Hematopoietic multipotent progenitor cell (in vitro differentiated cells): ENCODE results near the gene DPPA5. TPM values are rescaled to one million over a fixed set of nuclear protein-coding genes. Genes with fewer than 3 reads are reported as not detected.
"Not testable (repeated sequence)": the region's sequence is repeated elsewhere in the genome, so short reads cannot be mapped to it uniquely, and the experiment has no call there.

Experiments
- DNase-seq, 3 donors: peaks; one replicate each; pipeline ENCODE4 v3.0.0-alpha.2; 2011 to 2015; ENCODE audit warnings: low read depth in 2 of 3, low spot score in 2 of 3
- total RNA-seq: library from RNA; depleted of rRNA; stranded (reverse); fragments of >200 nt; gene quantifications from one replicate; pipeline ENCODE4 v1.2.3, GENCODE V29; 2012

Gene DPPA5, protein sequence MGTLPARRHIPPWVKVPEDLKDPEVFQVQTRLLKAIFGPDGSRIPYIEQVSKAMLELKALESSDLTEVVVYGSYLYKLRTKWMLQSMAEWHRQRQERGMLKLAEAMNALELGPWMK
- not detected for total RNA-seq

DNA sequence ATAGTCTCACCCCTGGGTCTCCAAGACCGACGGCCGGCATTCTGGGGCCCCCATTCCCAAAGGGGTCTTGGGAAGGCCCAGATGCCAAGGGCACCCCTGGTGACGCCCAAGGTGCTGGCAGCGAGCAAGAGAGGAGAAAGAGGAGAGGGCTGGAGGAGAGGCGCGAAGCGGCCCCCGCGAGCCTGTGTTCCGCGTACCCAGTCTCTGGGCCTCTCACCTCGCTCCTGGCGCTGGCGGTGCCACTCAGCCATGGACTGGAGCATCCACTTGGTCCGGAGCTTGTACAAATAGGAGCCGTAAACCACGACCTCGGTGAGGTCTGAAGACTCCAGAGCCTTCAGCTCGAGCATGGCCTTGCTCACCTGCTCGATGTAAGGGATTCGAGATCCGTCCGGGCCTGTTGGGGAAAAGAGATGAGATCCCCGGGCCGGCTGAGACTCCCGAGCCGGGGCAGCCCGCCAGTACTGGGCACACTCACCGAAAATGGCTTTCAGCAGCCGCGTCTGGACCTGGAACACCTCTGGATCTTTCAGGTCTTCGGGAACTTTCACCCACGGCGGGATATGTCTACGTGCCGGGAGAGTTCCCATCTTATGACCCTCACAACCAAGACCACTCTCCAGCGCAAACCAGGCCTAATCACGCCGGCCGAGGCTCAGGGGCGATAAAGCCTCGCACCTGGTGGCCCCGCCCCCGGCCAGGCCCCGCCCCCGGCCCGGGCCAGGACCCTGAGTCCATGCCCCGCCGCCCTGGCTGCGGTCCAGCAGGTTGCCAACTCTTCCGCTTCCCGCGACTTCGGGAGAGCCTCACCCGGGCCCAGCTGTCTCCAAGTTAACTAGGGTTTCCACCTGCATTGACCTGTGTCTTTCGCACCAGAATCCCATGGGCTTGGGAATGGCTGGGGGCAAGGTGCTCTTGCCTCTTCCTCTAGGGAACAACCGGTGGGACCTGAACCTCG, at the start of gene DPPA5:
DPPA5 (minus strand) TSS at position 641 of the 958 bp plus-strand sequence; CDS start at position 590, 51 bp downstream.
- no peak for DNase-seq

DNA sequence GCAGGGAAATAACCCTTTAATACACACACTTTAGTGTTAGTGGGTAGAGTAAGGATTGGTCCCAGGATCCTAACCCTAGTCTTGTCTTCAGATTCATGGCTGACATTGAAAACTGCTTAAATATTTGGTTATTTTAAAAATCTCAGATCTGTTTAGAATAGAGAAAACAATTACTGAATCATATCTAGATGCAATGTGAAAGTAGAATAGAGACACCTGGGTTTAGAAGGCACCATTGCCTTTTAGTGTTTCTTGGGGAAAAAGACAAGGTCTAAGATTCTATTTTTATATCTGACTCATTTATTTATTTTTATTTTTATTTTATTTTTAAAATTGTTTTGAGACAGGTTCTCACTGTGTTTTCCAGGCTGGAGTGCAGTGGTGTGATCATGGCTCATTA, 46.6 kb upstream of the DPPA5 start:
- no peak for DNase-seq

DNA sequence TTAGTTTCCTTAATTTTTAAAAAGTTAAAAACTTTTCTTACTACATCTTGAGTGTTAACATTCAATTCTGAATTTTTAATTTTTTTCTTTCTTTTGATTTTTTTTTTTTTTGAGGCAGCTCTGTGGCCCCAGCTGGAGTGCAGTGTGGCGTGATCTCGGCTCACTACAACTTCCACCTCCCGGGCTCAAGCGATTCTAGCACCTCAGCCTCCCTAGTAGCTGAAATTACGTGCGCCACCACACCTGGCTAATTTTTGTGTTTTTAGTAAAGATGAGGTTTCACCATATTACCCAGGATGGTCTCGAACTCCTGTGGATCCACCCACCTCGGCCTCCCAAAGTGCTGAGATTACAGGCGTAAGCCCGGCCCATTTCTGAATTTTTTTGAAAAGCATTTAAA, 41.8 kb upstream of the DPPA5 start:
- no peak for DNase-seq

DNA sequence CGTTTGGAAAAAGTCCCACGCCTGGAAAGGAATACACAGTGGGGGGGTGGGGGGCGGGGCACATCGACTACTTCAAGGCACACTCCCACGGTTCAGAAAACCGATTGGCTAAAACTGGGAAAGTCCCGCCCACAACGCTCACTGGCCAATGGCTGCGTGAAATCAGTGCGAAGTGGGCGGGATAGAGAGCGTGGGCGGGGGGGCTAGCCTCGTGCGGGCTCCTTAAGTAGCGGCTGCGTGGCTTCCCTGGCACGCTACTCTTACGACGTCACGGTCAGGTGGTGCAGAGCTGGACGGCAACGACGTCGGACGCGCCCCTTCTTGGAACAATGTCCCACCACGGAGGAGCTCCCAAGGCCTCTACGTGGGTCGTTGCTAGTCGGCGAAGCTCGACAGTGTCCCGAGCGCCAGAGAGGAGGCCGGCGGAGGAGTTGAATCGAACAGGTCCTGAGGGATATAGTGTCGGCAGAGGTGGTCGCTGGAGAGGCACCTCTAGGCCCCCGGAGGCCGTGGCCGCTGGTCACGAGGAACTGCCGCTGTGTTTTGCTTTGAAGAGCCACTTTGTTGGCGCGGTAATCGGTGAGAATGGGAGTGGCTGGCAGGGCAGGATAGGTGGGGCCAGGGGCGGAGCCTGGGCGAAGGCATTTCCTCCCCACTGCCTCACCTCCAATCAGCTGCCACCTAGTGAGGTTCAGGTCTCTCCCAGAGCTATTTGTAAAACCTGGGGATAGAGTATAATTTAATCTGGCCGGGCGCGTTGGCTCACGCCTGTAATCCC, 40.7 kb upstream of the DPPA5 start, which contains the start of gene DDX43:
DDX43 (plus strand) TSS at position 252 of the 778 bp plus-strand sequence; CDS start at position 330, 78 bp downstream.
- DNase-seq, result peak in 2 of 3 donors; percentile 35 to 54

DNA sequence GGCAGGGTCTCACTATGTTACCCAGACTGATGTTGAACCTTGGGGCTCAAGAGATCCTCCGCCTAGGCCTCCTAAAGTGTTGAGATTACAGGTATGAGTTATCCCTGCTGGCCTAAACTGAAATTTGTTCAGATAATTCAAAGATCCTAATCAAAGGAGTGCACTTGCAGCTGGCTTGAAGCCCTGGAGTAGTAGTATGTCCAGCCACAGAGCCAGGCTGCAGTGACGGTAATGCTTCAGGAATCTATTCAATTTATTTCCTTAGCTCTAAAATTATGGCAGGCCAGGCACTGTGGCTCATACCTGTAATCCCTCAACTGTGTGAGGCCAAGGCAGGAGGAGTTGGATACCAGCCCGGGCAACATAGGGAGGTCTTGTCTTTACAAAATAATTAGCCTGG, 39.2 kb upstream of the DPPA5 start:
- DNase-seq, result no peak

DNA sequence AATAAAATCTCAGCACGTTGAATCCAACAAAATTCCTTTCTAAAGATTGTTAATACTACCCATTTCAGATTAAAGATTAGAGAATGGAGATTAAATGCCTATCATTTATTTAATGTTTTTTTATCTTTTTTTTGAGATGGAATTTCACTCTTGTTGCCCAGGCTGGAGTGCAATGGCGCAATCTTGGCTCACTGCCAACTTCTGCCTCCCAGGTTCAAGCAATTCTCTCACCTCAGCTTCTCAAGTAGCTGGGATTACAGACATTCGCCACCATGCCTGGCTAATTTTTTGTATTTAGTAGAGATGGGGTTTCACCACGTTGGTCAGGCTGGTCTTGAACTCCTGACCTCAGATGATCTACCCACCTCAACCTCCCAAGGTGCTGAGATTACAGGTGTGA, 38.1 kb upstream of the DPPA5 start:
- DNase-seq, result not testable (repeated sequence)

DNA sequence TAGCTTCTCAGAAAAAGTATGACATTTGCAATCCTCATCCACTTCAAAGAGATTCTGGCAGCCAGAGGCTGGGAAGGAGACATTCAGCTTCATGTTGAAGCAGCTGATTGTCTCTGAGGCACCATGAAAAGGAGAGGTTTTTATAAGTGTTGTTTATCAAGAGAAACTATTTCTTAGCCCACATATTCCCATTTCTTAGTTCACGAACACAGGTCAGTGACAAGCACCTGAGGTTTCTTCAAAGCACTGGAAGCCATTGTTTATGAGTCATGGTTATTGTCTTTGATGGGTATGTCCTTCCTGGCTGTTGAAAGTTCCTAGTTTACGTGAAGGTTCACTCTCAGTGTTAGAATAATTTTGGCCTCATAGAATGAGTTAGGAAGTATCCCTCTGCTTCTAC, 37.6 kb upstream of the DPPA5 start:
- DNase-seq, result no peak

DNA sequence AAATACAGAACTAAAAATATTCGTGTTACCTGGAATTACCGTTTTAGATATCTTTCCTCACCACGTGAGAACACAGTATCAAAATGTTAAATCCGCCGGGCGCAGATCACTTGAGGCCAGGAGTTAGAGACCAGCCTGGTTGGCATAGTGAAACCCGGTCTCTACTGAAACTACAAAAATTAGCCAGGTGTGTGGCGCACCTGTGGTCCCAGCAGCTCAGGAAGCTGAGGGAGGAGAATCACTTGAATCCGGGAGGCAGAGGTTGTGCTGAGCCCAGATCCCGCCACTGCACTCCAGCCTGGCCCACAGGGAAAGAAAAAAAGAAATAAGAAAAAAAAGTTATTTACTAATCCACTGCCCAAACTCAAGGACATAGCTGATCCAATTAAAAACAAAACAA, 35.8 kb upstream of the DPPA5 start:
- no peak for DNase-seq

DNA sequence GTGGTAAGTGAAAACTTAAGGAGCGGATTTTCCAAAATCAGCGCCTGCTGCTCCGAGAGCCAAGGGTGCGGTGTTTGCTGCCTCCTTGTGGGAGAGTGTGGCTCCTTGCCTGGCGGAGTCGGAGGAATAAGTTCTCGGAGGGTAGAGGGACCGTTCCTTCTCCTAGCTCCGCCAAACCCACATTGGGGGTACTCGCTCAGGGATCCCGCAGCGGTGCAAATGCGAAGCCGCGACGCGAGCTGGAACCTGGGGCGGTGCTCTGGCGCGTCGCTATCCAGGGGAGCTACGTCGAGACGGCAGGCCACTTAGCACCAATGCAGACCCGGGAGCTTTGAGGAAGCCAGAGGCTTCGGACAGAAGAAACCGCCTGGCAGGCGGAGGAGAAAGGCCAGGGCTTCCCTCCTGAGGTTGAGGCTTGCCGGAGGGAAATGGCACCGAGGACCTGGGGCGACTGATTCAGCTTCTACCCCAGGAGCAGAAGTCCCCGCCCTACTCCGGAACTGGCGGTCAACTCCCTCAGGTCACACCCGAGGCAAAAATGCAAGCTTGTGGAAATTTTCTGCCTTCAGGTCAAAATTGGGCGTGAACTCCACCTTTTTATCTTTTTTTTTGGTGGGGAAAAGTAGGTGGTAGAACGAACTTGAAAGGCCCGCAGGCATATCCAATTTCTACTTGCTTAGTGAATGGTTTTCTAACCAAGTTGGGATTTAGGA, 34.9 kb upstream of the DPPA5 start:
- peak in 2 of 3 donors; percentile 37 to 45 for DNase-seq

DNA sequence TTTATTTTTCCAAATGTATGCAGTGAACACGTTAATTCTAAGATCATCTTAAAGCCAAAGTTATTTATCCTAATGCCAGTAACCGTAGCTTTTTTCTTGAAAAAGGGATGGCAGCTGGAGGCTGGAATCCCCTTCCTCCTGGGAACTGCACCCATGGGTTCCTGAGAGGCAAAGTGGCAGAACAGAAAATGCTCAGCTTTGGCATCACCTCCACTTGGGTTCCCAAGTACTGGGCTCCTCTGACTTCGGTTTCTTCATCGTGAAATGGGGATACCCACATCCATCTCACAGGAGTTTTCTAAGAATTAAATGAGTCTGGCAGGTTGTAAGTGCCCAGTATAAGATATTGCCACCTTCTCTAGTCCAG, 34.3 kb upstream of the DPPA5 start:
- DNase-seq, result no peak

DNA sequence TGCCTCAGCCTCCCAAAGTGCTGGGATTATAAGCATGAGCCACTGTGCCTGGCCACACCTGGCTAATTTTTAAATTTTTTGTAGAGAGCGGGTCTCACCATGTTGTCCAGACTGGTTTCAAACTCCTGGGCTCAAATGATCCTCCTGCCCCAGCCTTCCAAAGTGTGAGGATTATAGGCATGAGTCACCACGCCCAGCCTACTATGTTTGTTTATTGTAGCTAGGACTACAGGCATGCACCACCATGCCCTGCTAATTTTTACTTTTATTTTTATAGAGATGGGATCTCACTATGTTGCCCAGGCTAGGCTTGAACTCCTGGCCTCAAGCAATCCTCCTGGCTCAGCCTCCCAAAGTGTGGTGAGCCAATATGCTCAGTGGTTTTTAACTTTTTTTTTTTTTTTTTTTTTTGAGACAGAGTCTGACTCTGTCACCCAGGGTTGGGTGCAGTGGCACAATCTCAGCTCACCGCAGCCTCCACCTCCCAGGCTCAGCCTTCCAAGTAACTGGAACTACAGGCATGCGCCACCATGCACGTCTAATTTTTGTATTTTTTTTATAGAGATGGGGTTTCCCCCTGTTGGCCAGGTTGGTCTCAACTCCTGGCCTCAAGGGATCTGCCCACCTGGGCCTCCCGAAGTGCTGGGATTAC, 28.5 kb upstream of the DPPA5 start:
- no peak for DNase-seq

DNA sequence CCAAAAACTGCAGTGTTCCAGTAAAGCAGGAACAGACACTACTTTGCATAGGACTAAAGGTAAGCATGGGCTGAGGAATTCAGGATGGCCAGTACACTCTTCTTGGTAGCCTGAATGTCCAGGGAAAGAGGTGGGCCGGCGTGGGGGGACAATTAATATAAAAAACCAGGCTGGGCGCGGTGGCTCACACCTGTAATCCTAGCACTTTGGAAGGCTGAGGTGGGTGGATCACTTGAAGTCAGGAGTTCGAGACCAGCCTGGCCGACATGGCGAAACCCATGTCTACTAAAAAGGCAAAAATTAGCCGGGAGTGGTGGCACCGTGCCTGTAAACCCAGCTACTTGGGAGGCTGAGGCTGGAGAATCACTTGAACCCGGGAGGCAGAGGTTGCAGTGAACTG, 27.5 kb upstream of the DPPA5 start:
- not testable (repeated sequence) for DNase-seq

DNA sequence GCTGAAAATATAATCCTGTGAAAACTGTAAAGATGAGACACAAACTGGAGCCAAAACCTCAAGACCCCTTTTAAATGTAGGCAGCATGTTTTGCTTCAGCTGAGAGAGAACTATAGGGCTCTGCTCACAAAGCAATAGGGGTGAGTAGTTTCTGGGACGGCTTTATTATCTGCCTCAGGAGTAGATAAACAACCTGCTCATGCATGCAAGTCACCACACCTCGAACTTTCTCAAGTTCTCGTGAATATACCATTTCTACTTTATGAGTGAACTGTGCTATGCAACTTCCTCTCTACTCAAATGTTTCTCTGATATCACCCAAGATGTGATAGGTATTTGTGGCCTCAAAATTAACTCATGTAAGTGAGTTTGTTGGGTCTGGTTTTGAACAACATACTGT, 23.1 kb upstream of the DPPA5 start:
- no peak for DNase-seq

DNA sequence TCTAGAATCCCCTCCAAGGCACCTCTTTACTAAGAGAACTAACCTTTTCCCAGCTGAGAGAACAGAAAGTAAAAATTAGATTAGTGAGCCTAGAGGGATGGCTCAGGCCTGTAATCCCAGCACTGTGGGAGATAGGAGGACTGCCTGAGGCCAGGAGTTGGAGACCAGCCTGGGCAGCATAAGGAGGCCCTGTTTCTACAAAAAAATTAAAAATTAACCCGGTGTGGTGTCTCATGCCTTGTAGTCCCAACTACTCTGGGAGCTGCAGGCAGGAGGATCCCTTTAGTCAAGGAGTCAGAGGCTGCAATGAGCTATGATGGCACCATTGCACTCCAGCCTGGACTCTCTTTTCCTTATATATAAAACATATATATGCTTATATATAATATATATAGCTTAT, 21.1 kb upstream of the DPPA5 start:
- DNase-seq, result no peak

DNA sequence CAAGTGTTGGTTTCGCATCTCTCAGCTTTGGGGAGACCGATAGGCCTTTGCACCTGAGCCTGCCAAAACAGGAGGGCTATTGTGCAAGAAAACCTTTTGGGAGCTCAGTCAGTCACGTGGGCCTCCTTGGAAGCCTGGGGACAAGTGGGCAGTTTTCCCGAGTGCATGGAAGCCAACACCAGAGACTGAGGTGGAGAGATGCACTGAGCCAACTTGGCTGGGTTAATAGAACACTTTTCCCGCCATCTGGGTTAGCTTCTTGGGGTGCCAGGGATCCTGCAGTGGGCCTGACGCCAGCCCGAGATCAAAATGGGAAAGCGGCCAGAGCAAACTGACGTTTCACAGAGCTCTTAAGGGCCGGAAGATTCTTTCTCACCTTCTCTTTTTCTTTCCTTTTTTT, 18.4 kb upstream of the DPPA5 start:
- DNase-seq, result no peak

DNA sequence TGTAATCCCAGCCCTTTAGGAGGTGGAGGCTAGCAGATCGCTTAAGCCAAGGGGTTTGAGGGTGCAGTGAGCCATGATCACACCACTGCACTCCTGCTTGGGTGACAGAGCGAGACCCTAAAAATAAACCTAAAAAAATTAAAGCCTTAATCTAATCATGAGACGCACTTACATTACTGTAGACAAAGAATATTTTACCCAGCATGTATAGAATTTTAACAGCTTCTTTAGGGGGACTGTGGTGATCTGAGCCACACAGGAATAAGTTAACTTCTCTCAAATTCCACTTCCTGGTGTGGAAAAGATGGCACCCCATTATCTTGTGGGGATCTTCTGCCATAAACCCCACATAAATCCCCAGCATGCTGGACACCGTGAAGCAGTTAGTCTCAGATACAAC, 17.9 kb upstream of the DPPA5 start:
- DNase-seq, result no peak

DNA sequence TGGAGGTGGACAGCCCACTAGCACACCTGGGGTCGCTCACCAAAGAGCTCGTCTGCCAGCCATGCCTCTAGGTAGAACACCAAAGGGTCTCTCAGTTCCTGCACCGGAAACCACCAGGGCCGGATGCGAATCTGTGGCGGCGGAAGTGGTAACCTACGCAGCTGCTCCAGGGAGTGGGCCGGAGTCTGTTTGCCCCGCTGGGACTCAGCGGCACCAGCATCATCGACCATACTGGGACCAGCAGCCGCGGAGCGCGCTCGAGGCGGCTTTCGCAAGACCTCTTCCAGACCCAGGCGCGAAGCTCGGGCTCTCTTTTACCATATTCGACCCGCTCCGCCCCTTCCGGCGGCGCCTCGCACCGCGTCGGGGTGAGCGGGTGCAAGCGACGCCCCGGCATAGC, 15.5 kb upstream of the DPPA5 start, which contains the start of gene OOEP:
OOEP (minus strand) TSS at position 335 of the 400 bp plus-strand sequence; CDS start at position 230, 105 bp downstream.
- DNase-seq, result no peak

DNA sequence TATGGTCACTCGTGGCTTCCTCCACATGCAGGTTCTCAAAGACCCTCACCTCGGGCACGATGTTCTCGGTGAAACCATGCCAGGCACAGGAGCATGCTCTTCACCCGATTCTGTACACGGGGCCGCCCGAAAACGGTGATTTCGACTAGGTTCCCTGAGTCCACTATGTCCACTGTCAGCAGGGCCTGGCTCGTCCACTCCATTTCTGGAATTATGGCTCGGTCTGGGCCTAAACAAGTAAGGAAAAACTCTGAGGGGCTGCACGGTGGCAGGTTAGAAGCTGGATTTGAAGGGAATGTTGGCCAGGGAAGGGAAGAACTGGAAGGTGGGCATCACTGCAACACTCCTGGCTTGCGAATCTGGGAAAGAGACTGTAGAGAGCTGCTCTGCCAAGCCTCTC, 15.1 kb upstream of the DPPA5 start:
- no peak for DNase-seq

DNA sequence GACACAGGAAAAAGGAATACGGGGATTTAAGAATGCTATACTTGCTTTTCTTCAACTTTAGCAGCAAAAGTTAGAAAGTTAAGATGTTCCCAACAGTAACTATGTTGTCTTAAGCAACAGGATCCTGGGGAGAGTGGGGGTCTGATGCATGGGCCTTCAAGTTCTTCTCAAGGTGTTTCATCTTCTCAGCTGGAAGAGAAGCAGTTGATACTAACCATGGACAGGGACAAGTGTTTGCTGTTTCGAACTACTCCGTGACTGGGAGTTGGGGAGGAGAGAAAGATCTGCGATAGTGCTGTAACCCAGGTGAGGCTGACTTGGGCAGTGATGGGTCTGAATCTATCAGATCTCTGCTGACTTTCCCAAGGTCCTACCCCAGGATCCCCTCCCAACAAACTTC, 14.6 kb upstream of the DPPA5 start:
- DNase-seq, result no peak

DNA sequence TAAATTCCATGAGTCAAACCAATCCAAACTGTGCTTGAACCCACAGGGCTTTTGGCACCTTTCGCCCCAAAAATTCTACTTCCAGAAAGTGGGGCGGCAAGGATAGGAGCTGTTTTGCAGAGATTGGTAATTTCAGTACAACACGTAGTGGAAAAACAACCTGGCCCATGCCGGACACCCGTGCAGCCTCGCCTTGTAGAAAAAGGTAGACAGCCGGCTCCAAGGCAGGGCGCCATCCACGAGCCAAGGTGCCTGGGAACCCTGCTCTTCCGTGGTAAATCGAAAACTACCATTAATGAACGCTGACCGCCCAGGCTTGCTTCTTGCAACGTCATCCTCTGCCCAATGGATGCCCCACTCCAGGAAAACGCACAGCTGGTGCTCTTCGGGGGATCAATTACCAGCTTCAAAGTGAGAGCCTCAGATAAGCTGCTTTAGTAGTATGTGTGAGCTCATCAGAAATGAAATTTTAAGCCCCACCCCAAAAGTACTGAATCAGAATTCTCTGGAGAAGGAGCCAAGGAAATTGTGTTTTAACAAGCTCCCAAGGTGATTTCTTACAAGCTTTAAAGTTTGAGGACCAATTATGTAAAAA, 13.8 kb upstream of the DPPA5 start:
- no peak for DNase-seq
